Prostate gland (tissue), 2 donors: ENCODE data around the gene SSX5. TPM values are rescaled to one million over a fixed set of nuclear protein-coding genes. Genes with fewer than 3 reads are reported as not detected.
"Not testable (repeated sequence)": the region's sequence is repeated elsewhere in the genome, so short reads cannot be mapped to it uniquely, and the experiment has no call there.

Experiments
- DNase-seq: peaks from one replicate; pipeline ENCODE4 v3.0.0-alpha.2; 2019; ENCODE audit warnings: low spot score
- H3K27ac ChIP-seq, 2 donors: fragments of 200-600 bp; sonication (generic); 2 replicates each; pipeline ENCODE4 v1.5.1; 2017 to 2019
- H3K27me3 ChIP-seq: fragments of 200-600 bp; sonication (generic); replicated peaks from 2 replicates; pipeline ENCODE4 v1.5.1; 2019; ENCODE audit not compliant: insufficient read depth
- H3K36me3 ChIP-seq, 2 donors: fragments of 200-600 bp; sonication (generic); 1 replicate in 1 of 2; 2 replicates in 1 of 2; pipeline versions ENCODE4 v1.5.1 to v1.8.1; 2017 to 2019
- H3K4me1 ChIP-seq: fragments of 200-600 bp; sonication (generic); replicated peaks from 2 replicates; pipeline ENCODE4 v1.5.1; 2019
- H3K4me3 ChIP-seq, 2 donors: fragments of 200-600 bp; sonication (generic); 2 replicates each; pipeline ENCODE4 v1.5.1; 2017 to 2019
- H3K9me3 ChIP-seq: fragments of 200-600 bp; sonication (generic); 2 replicates; pipeline ENCODE4 v1.5.1; 2017
- CTCF ChIP-seq, 4 experiments: fragments of 200-600 bp in 2 of 4; fragments of 450-650 bp in 2 of 4; sonication (generic) in 2 of 4; IDR thresholded peaks; 1 replicate in 3 of 4; 2 replicates in 1 of 4; pipeline ENCODE4 v1.5.1; 2016 to 2019; ENCODE audit warnings: antibody characterized with exemption in 4 of 4, mild to moderate bottlenecking in 2 of 4, moderate library complexity in 2 of 4
- POLR2A ChIP-seq: fragments of 450-650 bp; IDR thresholded peaks from one replicate; pipeline ENCODE4 v1.6.1; 2016; ENCODE audit warnings: antibody characterized with exemption, mild to moderate bottlenecking
- POLR2AphosphoS5 ChIP-seq: sonication (generic); formaldehyde crosslinking; IDR thresholded peaks from one replicate; pipeline ENCODE4 v1.6.1; 2017; ENCODE audit warnings: antibody characterized with exemption
- WGBS: methylation state at CpG from one replicate; pipeline ENCODE4 v1.1.5; 2018; 5-methylcytosine and 5-hydroxymethylcytosine counted together
- intact Hi-C: fragments of 100-400 bp; cut with DNase I; formaldehyde crosslinking; loops from one replicate; pipeline ENCODE4 v1.14.2; 2022
- total RNA-seq, 2 donors: library from RNA; depleted of rRNA; stranded (reverse); fragments of >200 nt; gene quantifications; one replicate each; pipeline ENCODE4 v1.1.0, GENCODE V29; 2016

SSX5 gene
- not detected for total RNA-seq

- H3K27ac ChIP-seq, result no peak within 1 kb of the TSS
- H3K27me3 ChIP-seq, result no peaks in the 10 kb centered on the region
- TF ChIP-seq POLR2A (no peak), CTCF (IDR thresholded peaks at IDR 0.05) (no peak), POLR2AphosphoS5 (no peak)
- no peak within 1 kb of the TSS for H3K4me3 ChIP-seq
- intact Hi-C loops, result no loop called here
- 90% methylated on average over 7 of the region's 12 CpGs for WGBS
- H3K4me1 ChIP-seq, result no peaks in the 10 kb centered on the region
- H3K9me3 ChIP-seq, result no peaks in the 10 kb centered on the region
- H3K36me3 ChIP-seq, result no peaks in the 10 kb centered on the region
- DNase-seq, result no peak
Observed at GRCh38 chrX:48196745-48197201, at the start of gene SSX5. TSS of gene SSX5 (minus strand) at chrX:48196795. CDS start at chrX:48195358, 1,437 bp downstream.

GRCh38 chrX:48224196-48224595, 27.6 kb upstream of the SSX5 start:
- H3K36me3 ChIP-seq, H3K4me3 ChIP-seq, H3K4me1 ChIP-seq, DNase-seq, H3K9me3 ChIP-seq, intact Hi-C loops, H3K27me3 ChIP-seq, H3K27ac ChIP-seq: not testable (repeated sequence)
- WGBS, result 86% methylated on average over 3 of the region's 4 CpGs

GRCh38 chrX:48214341-48214740, 17.7 kb upstream of the SSX5 start:
- H3K4me1 ChIP-seq, H3K9me3 ChIP-seq, DNase-seq, H3K4me3 ChIP-seq, H3K27ac ChIP-seq, H3K36me3 ChIP-seq, intact Hi-C loops, H3K27me3 ChIP-seq: not testable (repeated sequence)
- 44% methylated on average over 4 of the region's 4 CpGs for WGBS

GRCh38 chrX:48190024-48190423, 6.6 kb downstream of the SSX5 start:
- 49% methylated on average over 5 of the region's 5 CpGs for WGBS
- intact Hi-C loops, DNase-seq, H3K9me3 ChIP-seq, H3K27me3 ChIP-seq, H3K27ac ChIP-seq, H3K4me1 ChIP-seq, H3K4me3 ChIP-seq, H3K36me3 ChIP-seq: not testable (repeated sequence)

- H3K27me3 ChIP-seq, H3K4me1 ChIP-seq, H3K9me3 ChIP-seq, H3K27ac ChIP-seq, H3K4me3 ChIP-seq, intact Hi-C loops, H3K36me3 ChIP-seq, DNase-seq: not testable (repeated sequence)
- WGBS, result 70% methylated on average over 5 of the region's 5 CpGs
Observed at GRCh38 chrX:48181882-48182281, 14.7 kb downstream of the SSX5 start.

GRCh38 chrX:48180811-48181210, 15.8 kb downstream of the SSX5 start:
- 83% methylated on average over 4 of the region's 4 CpGs for WGBS
- Histone ChIP-seq H3K36me3 (no peaks in the 10 kb centered on the region), H3K4me3 (no peak overlapping the region), H3K27me3 (no peaks in the 10 kb centered on the region), H3K27ac (no peak overlapping the region), H3K9me3 (no peaks in the 10 kb centered on the region), H3K4me1 (no peaks in the 10 kb centered on the region)
- intact Hi-C loops, result no loop called here
- DNase-seq, result no peak
- TF ChIP-seq POLR2A, result no peak
- no peak for TF ChIP-seq POLR2AphosphoS5
- TF ChIP-seq CTCF (IDR thresholded peaks at IDR 0.05), result no peak

GRCh38 chrX:48179691-48180090, 16.9 kb downstream of the SSX5 start:
- no peaks in the 10 kb centered on the region for H3K27me3 ChIP-seq
- H3K27ac ChIP-seq, result no peak overlapping the region
- 66% methylated on average over 4 of the region's 4 CpGs for WGBS
- H3K36me3 ChIP-seq, result no peaks in the 10 kb centered on the region
- no peaks in the 10 kb centered on the region for H3K4me1 ChIP-seq
- no peak for DNase-seq
- intact Hi-C loops, result no loop called here
- TF ChIP-seq POLR2A (no peak), POLR2AphosphoS5 (no peak), CTCF (IDR thresholded peaks at IDR 0.05) (no peak)
- H3K4me3 ChIP-seq, result no peak overlapping the region
- no peaks in the 10 kb centered on the region for H3K9me3 ChIP-seq

GRCh38 chrX:48166322-48166721, 30.3 kb downstream of the SSX5 start:
- H3K9me3 ChIP-seq, H3K4me1 ChIP-seq, H3K27me3 ChIP-seq, H3K27ac ChIP-seq, H3K4me3 ChIP-seq, intact Hi-C loops, H3K36me3 ChIP-seq, DNase-seq: not testable (repeated sequence)
- 58% methylated on average over 6 of the region's 7 CpGs for WGBS
